H1 (cell line): ENCODE data around the gene KCNMA1. TPM values are rescaled to one million over a fixed set of nuclear protein-coding genes. Genes with fewer than 3 reads are reported as not detected.

Experiments
- CTCF ChIA-PET: fragments of 300-600 bp; sonication (Branson Sonifier 250); formaldehyde crosslinking; loops from one replicate; lab custom pipeline; 2021; ENCODE audit not compliant: partially characterized antibody; lab: Charles Lee
- POLR2A ChIA-PET: fragments of 300-600 bp; sonication (Branson Sonifier 250); formaldehyde crosslinking; loops from one replicate; lab custom pipeline; 2021; ENCODE audit warnings: inconsistent platforms; ENCODE audit not compliant: partially characterized antibody; lab: Charles Lee
- DNase-seq, 2 experiments: peaks; one replicate each; pipeline versions ENCODE4 v3.0.0 to v3.0.0-alpha.2; 2010 to 2022; ENCODE audit warnings: low spot score in 2 of 2, low read depth in 1 of 2, mixed read lengths in 1 of 2
- FAIRE-seq: peaks from 2 replicates; lab custom pipeline; 2011; peaks lifted over from hg19 to GRCh38; lab: Jason Lieb, UNC
- H2AFZ ChIP-seq: 2 replicates; pipeline ENCODE4 v1.8.1; 2012; ENCODE audit warnings: low read length, inconsistent platforms
- H2AK5ac ChIP-seq: 2 replicates; pipeline ENCODE4 v1.6.1; 2013; ENCODE audit warnings: low read depth, low read length
- H2BK120ac ChIP-seq: replicated peaks from 2 replicates; pipeline ENCODE3; 2013; ENCODE audit warnings: low read depth, low read length, inconsistent platforms
- H2BK12ac ChIP-seq: 2 replicates; pipeline ENCODE4 v1.6.1; 2013; ENCODE audit warnings: low read depth, low read length
- H2BK15ac ChIP-seq: 2 replicates; pipeline ENCODE4 v1.6.1; 2013; ENCODE audit warnings: low read length
- H2BK20ac ChIP-seq: 2 replicates; pipeline ENCODE4 v1.6.1; 2013; ENCODE audit warnings: low read length
- H2BK5ac ChIP-seq: 2 replicates; pipeline ENCODE4 v1.6.1; 2013; ENCODE audit warnings: low read depth, low read length
- H3K14ac ChIP-seq: 2 replicates; pipeline ENCODE4 v1.6.1; 2013; ENCODE audit warnings: inconsistent platforms; ENCODE audit not compliant: insufficient read length
- H3K18ac ChIP-seq: 2 replicates; pipeline ENCODE4 v1.6.1; 2013; ENCODE audit warnings: low read length; ENCODE audit errors: extremely low read depth
- H3K23ac ChIP-seq: 2 replicates; pipeline ENCODE4 v1.6.1; 2013; ENCODE audit warnings: inconsistent platforms; ENCODE audit not compliant: insufficient read length
- H3K23me2 ChIP-seq: 2 replicates; pipeline ENCODE4 v1.6.1; 2013; ENCODE audit warnings: low read depth, low read length
- H3K27ac ChIP-seq: 2 replicates; pipeline ENCODE4 v1.6.1; 2011; ENCODE audit warnings: low read depth, low read length, inconsistent platforms
- H3K27me3 ChIP-seq, 4 experiments: replicated peaks in 1 of 4; 1 replicate in 1 of 4; 2 replicates in 3 of 4; pipeline versions ENCODE4 v1.6.1 to v1.8.1; 2011 to 2013; ENCODE audit warnings: low read length in 3 of 4, mild to moderate bottlenecking in 3 of 4, inconsistent platforms in 2 of 4, mixed read lengths in 2 of 4, moderate library complexity in 1 of 4; ENCODE audit not compliant: control insufficient read depth in 3 of 4, insufficient read depth in 3 of 4; ENCODE audit errors: extremely low read depth in 1 of 4
- H3K36me3 ChIP-seq, 4 experiments: 2 replicates each; pipeline versions ENCODE4 v1.6.1 to v1.8.1; 2011 to 2013; ENCODE audit warnings: mild to moderate bottlenecking in 4 of 4, low read length in 3 of 4, moderate library complexity in 2 of 4, control low read depth in 1 of 4, inconsistent platforms in 1 of 4; ENCODE audit not compliant: insufficient read depth in 4 of 4, control insufficient read depth in 2 of 4
- H3K4ac ChIP-seq: replicated peaks from 2 replicates; pipeline ENCODE3; 2013; ENCODE audit warnings: low read length, low read depth, mixed read lengths, inconsistent platforms; ENCODE audit not compliant: insufficient read length
- H3K4me1 ChIP-seq, 4 experiments: replicated peaks in 1 of 4; 1 replicate in 1 of 4; 2 replicates in 3 of 4; pipeline versions ENCODE4 v1.6.1 to v1.8.1; 2011 to 2013; ENCODE audit warnings: low read length in 3 of 4, inconsistent platforms in 2 of 4, mixed read lengths in 1 of 4; ENCODE audit not compliant: insufficient read depth in 4 of 4, control insufficient read depth in 3 of 4
- H3K4me2 ChIP-seq, 2 experiments: 2 replicates each; pipeline versions ENCODE4 v1.6.1 to v1.8.1; 2011 to 2013; ENCODE audit warnings: low read depth in 2 of 2, low read length in 2 of 2, control low read depth in 1 of 2, inconsistent platforms in 1 of 2, mild to moderate bottlenecking in 1 of 2; ENCODE audit not compliant: insufficient read depth in 1 of 2
- H3K4me3 ChIP-seq, 4 experiments: fragments of 200-600, 300-600 bp in 1 of 4; sonication (generic), shearing (Covaris generic), sonication (Bioruptor Twin) in 1 of 4; 2 replicates each; pipeline versions ENCODE4 v1.5.1 to v1.8.1; 2011 to 2016; ENCODE audit warnings: low read length in 4 of 4, low read depth in 3 of 4, control low read depth in 2 of 4, inconsistent platforms in 2 of 4, mild to moderate bottlenecking in 2 of 4, mixed read lengths in 1 of 4, moderate library complexity in 1 of 4; ENCODE audit not compliant: insufficient read depth in 2 of 4; ENCODE audit errors: extremely low read depth in 1 of 4
- H3K56ac ChIP-seq: replicated peaks from 2 replicates; pipeline ENCODE3; 2013; ENCODE audit warnings: low read depth, mild to moderate bottlenecking, mixed read lengths, low read length, inconsistent platforms; ENCODE audit not compliant: insufficient read length
- H3K79me1 ChIP-seq: 2 replicates; pipeline ENCODE4 v1.6.1; 2013; ENCODE audit warnings: low read depth, low read length, control low read depth
- H3K79me2 ChIP-seq, 2 experiments: 2 replicates each; pipeline versions ENCODE4 v1.6.1 to v1.8.1; 2012 to 2013; ENCODE audit warnings: low read length in 2 of 2, mild to moderate bottlenecking in 2 of 2, inconsistent platforms in 1 of 2; ENCODE audit not compliant: insufficient read depth in 2 of 2, control insufficient read depth in 1 of 2
- H3K9ac ChIP-seq, 4 experiments: replicated peaks in 1 of 4; 1 replicate in 1 of 4; 2 replicates in 3 of 4; pipeline versions ENCODE4 v1.6.1 to v1.8.1; 2011 to 2013; ENCODE audit warnings: low read depth in 3 of 4, low read length in 3 of 4, control low read depth in 2 of 4, mild to moderate bottlenecking in 2 of 4, moderate library complexity in 2 of 4, inconsistent platforms in 1 of 4; ENCODE audit errors: extremely low read depth in 1 of 4
- H3K9me3 ChIP-seq, 2 experiments: 2 replicates each; pipeline versions ENCODE4 v1.6.1 to v1.8.1; 2012 to 2013; ENCODE audit warnings: mild to moderate bottlenecking in 2 of 2, moderate library complexity in 2 of 2, control low read depth in 1 of 2, inconsistent platforms in 1 of 2, low read depth in 1 of 2, low read length in 1 of 2, mixed read lengths in 1 of 2; ENCODE audit not compliant: insufficient read depth in 2 of 2
- H4K20me1 ChIP-seq, 2 experiments: replicated peaks in 1 of 2; 2 replicates each; pipeline versions ENCODE3 to v1.8.1; 2011 to 2013; ENCODE audit warnings: inconsistent platforms in 2 of 2, low read length in 2 of 2, mild to moderate bottlenecking in 1 of 2; ENCODE audit not compliant: insufficient read depth in 2 of 2, control insufficient read depth in 1 of 2
- H4K5ac ChIP-seq: 2 replicates; pipeline ENCODE4 v1.6.1; 2013; ENCODE audit warnings: low read length, low read depth, mixed read lengths, inconsistent platforms; ENCODE audit not compliant: insufficient read length
- H4K8ac ChIP-seq: 2 replicates; pipeline ENCODE4 v1.8.0; 2013; ENCODE audit warnings: mild to moderate bottlenecking, moderate library complexity, low read length, inconsistent platforms; ENCODE audit not compliant: insufficient read depth; ENCODE audit errors: extremely low read depth
- H4K91ac ChIP-seq: replicated peaks from 2 replicates; pipeline ENCODE3; 2013; ENCODE audit warnings: low read length, mixed read lengths, inconsistent platforms; ENCODE audit not compliant: insufficient read length
- ATF2 ChIP-seq: IDR thresholded peaks from 2 replicates; pipeline ENCODE4 v1.6.1; 2012; ENCODE audit warnings: low read length, inconsistent platforms
- BACH1 ChIP-seq: IDR thresholded peaks from 2 replicates; pipeline ENCODE4 v1.6.1; 2012; ENCODE audit warnings: low read length, improper control_type of control experiment
- CHD1 ChIP-seq: IDR thresholded peaks from 2 replicates; pipeline ENCODE4 v1.6.1; 2012; ENCODE audit warnings: low read depth, low read length, improper control_type of control experiment
- MAFK ChIP-seq: IDR thresholded peaks from 2 replicates; pipeline ENCODE4 v1.6.1; 2012; ENCODE audit warnings: low read depth, mild to moderate bottlenecking, improper control_type of control experiment, low read length
- NRF1 ChIP-seq: IDR thresholded peaks from 2 replicates; pipeline ENCODE4 v1.6.1; 2011; ENCODE audit warnings: mild to moderate bottlenecking, low read depth, low read length, improper control_type of control experiment
- POLR2A ChIP-seq, 2 experiments: IDR thresholded peaks; 1 replicate in 1 of 2; 2 replicates in 1 of 2; pipeline ENCODE4 v1.6.1; 2011; ENCODE audit warnings: low read depth in 2 of 2, low read length in 2 of 2, mild to moderate bottlenecking in 2 of 2; ENCODE audit errors: control extremely low read depth in 1 of 2
- SAP30 ChIP-seq: fragments of 300-600 bp; sonication (generic); IDR thresholded peaks from 2 replicates; pipeline ENCODE4 v1.7.1; 2012; ENCODE audit warnings: low read length, moderate library complexity, mild to moderate bottlenecking, inconsistent platforms; ENCODE audit not compliant: insufficient read depth, insufficient replicate concordance
- SIN3A ChIP-seq, 2 experiments: IDR thresholded peaks in 1 of 2; conservative IDR thresholded peaks in 1 of 2; 2 replicates each; pipeline ENCODE4 v1.6.1; 2011 to 2012; ENCODE audit warnings: low read length in 2 of 2, improper control_type of control experiment in 1 of 2, low read depth in 1 of 2, mild to moderate bottlenecking in 1 of 2
- SIX5 ChIP-seq: IDR thresholded peaks from 2 replicates; pipeline ENCODE4 v1.6.1; 2011; ENCODE audit warnings: mild to moderate bottlenecking, low read depth, low read length
- SP4 ChIP-seq: IDR thresholded peaks from 2 replicates; pipeline ENCODE4 v1.6.1; 2012; ENCODE audit warnings: low read length, inconsistent platforms
- TCF12 ChIP-seq: IDR thresholded peaks from 2 replicates; pipeline ENCODE4 v1.6.1; 2011; ENCODE audit warnings: low read depth, mild to moderate bottlenecking, low read length
- WGBS, 2 experiments: shearing (Covaris generic) in 1 of 2; methylation state at CpG; one replicate each; pipeline versions ENCODE4 v1.1.6 to v1.1.7; 2013 to 2015; ENCODE audit warnings: low lambda C conversion rate in 2 of 2, mixed read lengths in 2 of 2, inconsistent platforms in 1 of 2, low coverage in 1 of 2, missing lambda C conversion rate in 1 of 2; ENCODE audit not compliant: insufficient replicate concordance in 2 of 2, insufficient coverage in 1 of 2, insufficient read length in 1 of 2; ENCODE audit errors: extremely low coverage in 1 of 2, missing lambda C conversion rate in 1 of 2; 5-methylcytosine and 5-hydroxymethylcytosine counted together
- polyA plus RNA-seq, 7 experiments: library from polyadenylated mRNA; depleted of rRNA in 3 of 7; stranded (reverse) in 5 of 7; unstranded in 2 of 7; fragments of >200 nt in 5 of 7; fragments of 200-250 nt in 2 of 7; gene quantifications; 1 replicate in 5 of 7; 2 replicates in 1 of 7; 4 replicates in 1 of 7; pipeline versions ENCODE4 v1.2.1 to v1.2.3, GENCODE V29; 2011 to 2013; ENCODE audit warnings: missing spikeins in 2 of 7, mixed read lengths in 2 of 7
- total RNA-seq: library from RNA; stranded (reverse); fragmentation: NEBNext Ultra II Directional; extraction: Animal tissue kit (Norgen Biotek cat#: 25700); gene quantifications from 2 replicates; pipeline ENCODE4 v1.2.1, GENCODE V29; 2021

Gene KCNMA1
- total and polyA plus RNA-seq, 2 of the 8 experiments (the other 6 are each of a cell fraction or from before 2014, with no cell fraction given), result 10.2 to 11.1 TPM

GRCh38 chr10:77208684-77209256 lies 428.8 kb downstream of the KCNMA1 start:
- no peaks in the 10 kb centered on the region for H3K23me2 ChIP-seq
- H4K91ac ChIP-seq, result no peak overlapping the region
- 0 out of 7 replicates have a peak, but pooled peaks cover 0 to 2% (median 0%) of the 10 kb centered on the region in 4 experiments for H3K4me1 ChIP-seq
- no peak overlapping the region for H2BK12ac ChIP-seq
- no peak overlapping the region for H2AK5ac ChIP-seq
- H3K9me3 ChIP-seq, result no peaks in the 10 kb centered on the region
- no peak overlapping the region for H2BK120ac ChIP-seq
- H3K9ac ChIP-seq, result no peak overlapping the region
- H3K27me3 ChIP-seq, result no peaks in the 10 kb centered on the region
- no peak overlapping the region for H3K18ac ChIP-seq
- DNase-seq (no peak), FAIRE-seq (no peak)
- H3K79me1 ChIP-seq, result no peaks in the 10 kb centered on the region
- no peak overlapping the region for H3K56ac ChIP-seq
- CTCF ChIA-PET, result interaction anchor here (1.2 to 1.9 kb wide), 3 partner anchors 13 to 435 kb away, joined by 3 to 8 read pairs (median 6); no protein-coding TSS in a partner anchor
- no peaks in the 10 kb centered on the region for H3K36me3 ChIP-seq
- no peak overlapping the region for H2AFZ ChIP-seq
- no peak overlapping the region for H3K4me2 ChIP-seq
- H4K8ac ChIP-seq, result no peak overlapping the region
- H4K5ac ChIP-seq, result no peak overlapping the region
- no peak overlapping the region for H2BK5ac ChIP-seq
- H3K27ac ChIP-seq, result no peak overlapping the region
- POLR2A ChIA-PET, result no interaction called here
- no peaks in the 10 kb centered on the region for H4K20me1 ChIP-seq
- no peak overlapping the region for H2BK20ac ChIP-seq
- 75% methylated on average over 2 of the region's 2 CpGs; no CpG with 5 or more reads in 1 of the 2 experiments for WGBS, 2 experiments
- H3K14ac ChIP-seq, result no peak overlapping the region
- H3K4me3 ChIP-seq, result no peak overlapping the region
- no peak overlapping the region for H3K4ac ChIP-seq
- no peak overlapping the region for H2BK15ac ChIP-seq
- no peaks in the 10 kb centered on the region for H3K79me2 ChIP-seq
- H3K23ac ChIP-seq, result no peak overlapping the region
- TF ChIP-seq POLR2A (IDR thresholded peaks at IDR 0.05; ENCODE audit: control extremely low read depth in 1 of 2, low read depth in 2 of 2, low read length in 2 of 2) (no peak), SP4 (no peak), SIN3A (conservative IDR thresholded peaks at IDR 0.05 in 1 of 2, IDR thresholded peaks at IDR 0.05 in 1 of 2; ENCODE audit: low read depth in 1 of 2, low read length in 2 of 2) (no peak), MAFK (no peak), BACH1 (no peak), SIX5 (no peak), SAP30 (no peak), TCF12 (no peak), NRF1 (no peak), CHD1 (no peak), ATF2 (no peak)
